AG04449 (cell line): ENCODE data around the gene CX3CL1.

Experiments
- CTCF ChIA-PET: fragments of 350-600 bp; formaldehyde crosslinking; extraction: SDS; loops from one replicate; lab custom pipeline; 2021; ENCODE audit warnings: antibody characterized with exemption; lab: Yijun Ruan, JAX
- POLR2A ChIA-PET: fragments of 400-600, 350-600 bp; formaldehyde crosslinking; extraction: SDS; loops from one replicate; lab custom pipeline; 2020; ENCODE audit warnings: antibody characterized with exemption, inconsistent platforms; lab: Yijun Ruan, JAX
- DNase-seq: peaks from one replicate; pipeline ENCODE4 v3.0.0-alpha.2; 2010; ENCODE audit warnings: low read depth, low spot score
- H3K4me3 ChIP-seq: 2 replicates; pipeline ENCODE4 v1.5.1; 2011; ENCODE audit warnings: low read depth, mild to moderate bottlenecking, control low read depth, low read length
- CTCF ChIP-seq: IDR thresholded peaks from one replicate; pipeline ENCODE4 v1.5.1; 2011; ENCODE audit warnings: mild to moderate bottlenecking, moderate library complexity, low read length, control low read depth, inconsistent platforms; ENCODE audit not compliant: insufficient read depth; ENCODE audit errors: missing control alignments

CX3CL1 gene

GRCh38 chr16:57345666-57346204 is 26.6 kb upstream of the CX3CL1 start:
- DNase-seq: no peak
- ChIA-PET POLR2A (no interaction called here), CTCF (interaction anchor here (2.9 kb wide), 1 partner anchor 72 kb away, joined by 17 read pairs; no protein-coding TSS in a partner anchor)
- no peak for TF ChIP-seq CTCF
- no peak overlapping the region for H3K4me3 ChIP-seq

GRCh38 chr16:57347858-57348257 is 24.4 kb upstream of the CX3CL1 start:
- TF ChIP-seq CTCF: no peak
- POLR2A ChIA-PET: no interaction called here

GRCh38 chr16:57348327-57348726 is 24.0 kb upstream of the CX3CL1 start:
- TF ChIP-seq CTCF: no peak
- ChIA-PET POLR2A (no interaction called here), CTCF (no interaction called here)
- no peak for DNase-seq
- no peak overlapping the region for H3K4me3 ChIP-seq

More at GRCh38 chr16:57347858-57348257, 24.4 kb upstream of the CX3CL1 start:
- CTCF ChIA-PET: no interaction called here
- no peak overlapping the region for H3K4me3 ChIP-seq
- DNase-seq: no peak

GRCh38 chr16:57349212-57350031 is 22.9 kb upstream of the CX3CL1 start:
- ChIA-PET POLR2A (no interaction called here), CTCF (no interaction called here)
- no peak for TF ChIP-seq CTCF
- H3K4me3 ChIP-seq: no peak overlapping the region
- no peak for DNase-seq

- no peak overlapping the region for H3K4me3 ChIP-seq
- CTCF ChIA-PET: interaction anchor here (1.1 to 1.2 kb wide), 2 partner anchors 69 to 110 kb away, joined by 3 read pairs; partner anchors contain the start of gene POLR2C
- no peak for TF ChIP-seq CTCF
- no peak for DNase-seq
- POLR2A ChIA-PET: no interaction called here
Measured at GRCh38 chr16:57352636-57353047, 19.6 kb upstream of the CX3CL1 start.

GRCh38 chr16:57354311-57354710 is 18.0 kb upstream of the CX3CL1 start:
- no peak for DNase-seq
- no peak overlapping the region for H3K4me3 ChIP-seq
- ChIA-PET CTCF (no interaction called here), POLR2A (no interaction called here)
- no peak for TF ChIP-seq CTCF
